Loucy (cell line): ENCODE measurements around the gene TIMM22.

Experiments used
- EZH2phosphoT487 ChIP-seq: fragments of 200-600 bp; IDR thresholded peaks from 2 replicates; pipeline ENCODE4 v1.6.1; 2018; ENCODE audit warnings: antibody characterized with exemption, mild to moderate bottlenecking, moderate library complexity, borderline replicate concordance
- TF ChIP-seq, protein P1 (sequence below): fragments of 200-600 bp; sonication (generic); conservative IDR thresholded peaks from 2 replicates; pipeline ENCODE4 v1.5.1; 2014; ENCODE audit warnings: mild to moderate bottlenecking, antibody characterized with exemption, low read length

GRCh38 chr17:1027044-1027443, 30.1 kb downstream of the TIMM22 start:
- TF ChIP-seq, protein P1, sequence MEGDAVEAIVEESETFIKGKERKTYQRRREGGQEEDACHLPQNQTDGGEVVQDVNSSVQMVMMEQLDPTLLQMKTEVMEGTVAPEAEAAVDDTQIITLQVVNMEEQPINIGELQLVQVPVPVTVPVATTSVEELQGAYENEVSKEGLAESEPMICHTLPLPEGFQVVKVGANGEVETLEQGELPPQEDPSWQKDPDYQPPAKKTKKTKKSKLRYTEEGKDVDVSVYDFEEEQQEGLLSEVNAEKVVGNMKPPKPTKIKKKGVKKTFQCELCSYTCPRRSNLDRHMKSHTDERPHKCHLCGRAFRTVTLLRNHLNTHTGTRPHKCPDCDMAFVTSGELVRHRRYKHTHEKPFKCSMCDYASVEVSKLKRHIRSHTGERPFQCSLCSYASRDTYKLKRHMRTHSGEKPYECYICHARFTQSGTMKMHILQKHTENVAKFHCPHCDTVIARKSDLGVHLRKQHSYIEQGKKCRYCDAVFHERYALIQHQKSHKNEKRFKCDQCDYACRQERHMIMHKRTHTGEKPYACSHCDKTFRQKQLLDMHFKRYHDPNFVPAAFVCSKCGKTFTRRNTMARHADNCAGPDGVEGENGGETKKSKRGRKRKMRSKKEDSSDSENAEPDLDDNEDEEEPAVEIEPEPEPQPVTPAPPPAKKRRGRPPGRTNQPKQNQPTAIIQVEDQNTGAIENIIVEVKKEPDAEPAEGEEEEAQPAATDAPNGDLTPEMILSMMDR: no peak
- TF ChIP-seq EZH2phosphoT487: no peak
